Left colon (tissue), 2 donors: ENCODE data around the gene KIF21A. TPM values are rescaled to one million over a fixed set of nuclear protein-coding genes. Genes with fewer than 3 reads are reported as not detected.

Source experiments
- ATAC-seq: fragments of 200-7000 bp; cut with Tn5 transposase; one replicate; pipeline ENCODE4 v1.9.1; 2020; ENCODE audit warnings: mild to moderate bottlenecking, moderate library complexity
- DNase-seq, 2 donors: peaks; one replicate each; pipeline ENCODE4 v3.0.0-alpha.2; 2020
- intact Hi-C, 2 donors: fragments of 100-400 bp; cut with DNase I in 1 of 2; cut with micrococcal nuclease in 1 of 2; formaldehyde crosslinking; loops; one replicate each; pipeline versions ENCODE4 v1.11.2 to v1.14.0; 2022; cut with DNase I, micrococcal nuclease
- total RNA-seq, 2 donors: library from RNA; stranded (reverse); fragmentation: NEBNext Ultra II Directional; extraction: Animal tissue kit (Norgen Biotek cat#: 25700); gene quantifications; one replicate each; pipeline ENCODE4 v1.2.1, GENCODE V29; 2021
- donor health status: DM: no; HTN: no; CAD: no.
- donor health status: DM: yes; HTN: yes; CAD: no.

Gene KIF21A
- total RNA-seq, 2 donors from 2014 or later = 33.5 to 35.0 TPM

DNA sequence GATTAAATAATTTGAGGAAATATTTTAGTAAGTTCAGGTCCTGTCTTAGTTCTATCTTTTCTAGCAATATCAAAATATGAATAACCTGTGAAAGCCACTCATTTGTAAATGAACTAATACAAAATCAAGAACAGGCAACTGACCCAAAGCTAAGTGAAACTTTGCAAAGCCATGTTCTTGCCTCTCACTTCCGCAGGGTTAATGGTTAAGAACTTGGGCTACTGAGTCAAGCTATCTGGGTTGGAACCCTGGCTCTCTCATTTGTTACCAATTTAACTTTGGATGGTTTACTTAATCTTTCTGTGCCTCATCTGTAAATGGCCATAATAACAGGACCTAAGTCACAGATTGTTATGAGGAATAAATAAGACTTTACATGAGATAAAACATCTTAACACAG is 2.8 kb downstream of the KIF21A start:
- no peak for ATAC-seq
- DNase-seq = no peak
- intact Hi-C loops = no loop called here

DNA sequence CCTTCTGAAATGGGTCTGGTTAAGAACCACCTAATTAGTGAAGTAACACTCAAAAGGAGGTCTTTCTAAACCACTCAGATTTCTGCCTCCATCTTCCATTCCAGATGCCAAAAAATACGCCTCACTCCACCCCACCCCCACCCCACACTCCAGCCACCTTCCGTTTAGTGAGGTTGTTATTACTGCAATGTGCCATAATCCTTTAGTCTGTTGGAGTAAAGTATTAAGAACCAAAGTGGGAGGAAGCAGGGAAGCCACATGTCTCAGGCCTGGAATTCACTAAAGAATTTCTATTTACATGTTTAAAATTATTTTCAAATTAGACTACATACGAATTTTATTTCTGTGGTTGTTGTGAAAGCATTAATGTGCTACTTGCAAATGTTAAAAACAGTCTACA is 7.4 kb downstream of the KIF21A start:
- DNase-seq = no peak
- ATAC-seq = no peak
- intact Hi-C loops = no loop called here

DNA sequence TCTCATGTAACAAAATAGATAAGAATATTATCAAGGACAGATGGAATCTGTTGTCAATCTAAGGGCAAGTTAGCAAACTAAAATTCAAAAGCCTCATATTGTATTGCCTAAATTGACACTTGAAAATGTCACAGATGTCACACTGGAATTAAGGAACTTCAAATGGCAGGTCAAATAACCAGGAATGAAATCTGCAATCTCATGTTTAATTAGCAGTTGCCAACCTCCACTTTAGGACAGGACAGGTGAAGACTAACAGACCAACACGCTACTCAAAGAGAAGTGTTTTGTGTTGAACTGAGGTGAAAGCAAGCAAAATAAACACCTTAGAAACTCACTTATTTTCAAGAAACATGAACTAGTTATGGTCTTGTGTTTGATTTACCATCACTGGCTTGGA is 11.1 kb downstream of the KIF21A start:
- DNase-seq = no peak
- intact Hi-C loops = no loop called here
- ATAC-seq = no peak

DNA sequence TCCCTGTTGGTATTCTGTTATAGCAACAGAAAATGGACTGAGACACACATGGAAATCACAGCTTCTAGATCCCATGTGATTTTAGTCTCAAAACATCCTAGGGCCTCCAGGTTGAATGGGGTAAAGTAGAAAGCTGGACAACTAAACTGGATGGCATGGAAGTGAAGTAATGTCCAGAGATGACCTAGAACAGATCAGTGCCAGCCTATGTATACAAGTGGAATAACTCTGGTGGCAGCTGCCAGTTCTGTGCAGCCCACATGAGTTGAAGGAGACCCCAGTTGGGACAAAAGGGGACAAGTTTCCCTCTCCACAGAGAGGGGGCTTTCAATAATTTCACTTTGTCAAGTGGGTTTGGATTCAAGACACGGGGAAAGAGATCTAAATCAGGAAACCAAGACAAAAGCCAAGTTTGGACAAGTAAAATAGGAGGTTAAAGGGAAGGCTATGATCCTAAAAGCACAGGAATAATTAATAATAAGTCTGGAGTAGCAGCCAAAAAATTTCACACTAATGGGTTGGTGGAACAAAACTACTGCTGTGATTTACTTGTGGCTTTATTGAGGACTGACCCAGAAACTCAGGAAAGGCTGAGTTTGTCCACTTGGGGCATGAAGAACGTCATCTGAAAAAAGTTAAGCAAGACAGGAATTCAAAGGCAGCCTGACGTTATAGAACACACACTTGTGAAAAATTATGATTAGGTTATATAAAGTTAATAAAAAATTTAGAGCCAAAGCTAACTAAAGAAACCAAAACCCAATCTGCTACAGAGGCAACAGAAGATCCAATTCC is 11.7 kb downstream of the KIF21A start:
- ATAC-seq = no peak
- DNase-seq = no peak

DNA sequence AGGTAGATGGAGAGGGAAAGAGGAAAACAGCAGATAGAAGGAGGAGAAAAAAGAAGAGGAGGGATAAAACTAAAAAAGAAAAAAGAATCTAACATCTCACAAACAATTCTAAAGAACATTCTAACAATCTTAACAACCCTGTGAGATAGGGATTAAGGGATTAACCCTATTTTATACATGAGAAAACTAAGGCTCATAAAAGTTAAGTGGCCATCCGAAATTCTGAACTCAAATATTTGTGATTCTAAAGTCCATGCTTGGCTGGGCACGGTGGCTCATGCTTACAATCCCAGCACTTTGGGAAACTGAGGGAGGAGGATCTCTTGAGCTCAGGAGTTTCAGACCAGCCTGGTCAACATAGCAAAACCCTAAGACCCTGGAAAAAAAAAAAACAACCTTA is 13.1 kb downstream of the KIF21A start:
- DNase-seq (no peak), ATAC-seq (peak; percentile 44)
- intact Hi-C loops = no loop called here

More for the DNA sequence above, 11.7 kb downstream of the KIF21A start:
- intact Hi-C loops = no loop called here

DNA sequence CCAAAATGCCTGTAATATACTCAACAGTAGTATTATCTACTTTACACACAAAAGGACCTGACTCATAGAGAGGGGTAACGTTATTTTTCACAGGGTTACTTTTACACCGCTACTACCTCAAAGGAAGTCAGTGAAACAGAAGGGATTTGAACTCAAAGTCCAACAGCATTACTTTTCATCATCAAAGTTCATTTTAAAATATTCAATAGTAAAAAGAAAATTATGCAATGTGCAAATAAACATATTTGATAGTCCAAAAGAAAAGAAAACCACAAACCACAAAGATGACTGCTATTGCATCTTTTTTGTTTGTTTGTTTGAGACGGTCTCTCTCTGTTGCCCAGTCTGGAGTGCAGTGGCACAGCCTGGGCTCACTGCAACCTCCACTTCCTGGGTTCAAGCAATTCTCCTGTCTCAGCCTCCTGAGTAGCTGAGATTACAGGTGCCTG is 15.5 kb downstream of the KIF21A start:
- no peak for DNase-seq
- ATAC-seq = no peak
- intact Hi-C loops = no loop called here

DNA sequence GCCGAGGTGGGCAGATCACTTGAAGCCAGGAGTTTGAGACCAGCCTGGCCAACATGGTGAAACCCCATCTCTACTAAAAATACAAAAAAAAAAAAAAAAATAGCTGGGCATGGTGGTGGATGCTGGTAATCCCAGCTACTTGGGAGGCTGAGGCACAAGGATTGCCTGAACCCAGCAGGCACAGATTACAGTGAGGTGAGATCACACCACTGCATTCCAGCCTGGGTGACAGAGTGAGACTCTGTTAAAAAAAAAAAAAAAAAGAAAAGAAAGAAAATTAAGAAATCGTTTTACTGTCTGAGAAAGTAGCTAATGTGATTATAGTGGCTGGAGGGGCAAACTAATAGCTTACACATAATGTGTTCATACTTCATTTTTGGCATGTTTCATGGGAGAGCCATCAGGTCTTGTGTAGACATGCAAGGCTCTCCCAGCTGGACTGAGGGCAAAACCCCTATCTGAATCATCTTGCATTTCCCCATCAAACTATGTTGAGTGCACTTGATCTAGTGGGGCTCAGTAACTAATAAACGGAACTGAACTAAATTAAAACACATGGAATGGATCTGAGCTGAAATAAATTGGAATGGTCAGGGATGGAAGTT is 16.2 kb downstream of the KIF21A start:
- DNase-seq = no peak
- intact Hi-C loops = no loop called here
- no peak for ATAC-seq

DNA sequence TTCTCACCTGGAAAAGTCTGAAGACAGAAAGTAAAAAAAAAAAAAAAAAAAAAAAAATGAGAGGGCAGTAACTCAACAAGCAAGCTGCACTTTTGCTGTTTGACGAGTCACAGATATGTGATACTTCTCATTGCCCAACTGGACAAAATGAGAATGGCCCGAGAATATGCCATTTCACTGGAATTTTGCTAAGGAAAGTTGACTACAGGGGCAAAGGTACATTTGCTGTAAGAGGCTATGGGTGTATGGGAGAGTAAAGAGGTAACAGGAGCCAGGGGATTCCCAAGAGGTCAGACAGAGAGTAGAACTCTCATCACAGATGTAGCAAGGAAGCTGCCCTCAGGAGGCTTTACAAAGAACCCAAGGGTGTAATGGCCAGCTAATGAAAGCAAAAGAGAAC is 22.9 kb downstream of the KIF21A start:
- DNase-seq (no peak), ATAC-seq (no peak)
- intact Hi-C loops = no loop called here

DNA sequence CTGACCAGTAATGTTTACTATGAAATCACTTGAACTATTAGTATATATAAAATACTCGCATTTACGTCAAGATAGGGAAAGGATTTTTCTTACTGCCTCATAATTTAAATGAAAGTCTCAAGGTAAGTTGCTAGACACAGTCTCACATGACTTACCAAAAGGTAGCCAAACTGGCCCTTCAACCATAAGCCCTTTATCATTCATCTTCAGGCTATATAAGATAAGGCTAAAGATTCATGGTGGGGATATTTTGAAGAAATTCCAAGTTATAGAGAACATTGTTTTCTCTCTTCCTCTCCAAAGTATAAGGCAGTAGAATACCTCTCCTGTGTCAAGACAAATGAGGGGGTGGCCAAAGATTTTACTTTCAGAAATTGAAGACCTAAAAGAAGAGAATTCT is 23.4 kb downstream of the KIF21A start:
- no peak for DNase-seq
- no peak for ATAC-seq
- intact Hi-C loops = no loop called here

DNA sequence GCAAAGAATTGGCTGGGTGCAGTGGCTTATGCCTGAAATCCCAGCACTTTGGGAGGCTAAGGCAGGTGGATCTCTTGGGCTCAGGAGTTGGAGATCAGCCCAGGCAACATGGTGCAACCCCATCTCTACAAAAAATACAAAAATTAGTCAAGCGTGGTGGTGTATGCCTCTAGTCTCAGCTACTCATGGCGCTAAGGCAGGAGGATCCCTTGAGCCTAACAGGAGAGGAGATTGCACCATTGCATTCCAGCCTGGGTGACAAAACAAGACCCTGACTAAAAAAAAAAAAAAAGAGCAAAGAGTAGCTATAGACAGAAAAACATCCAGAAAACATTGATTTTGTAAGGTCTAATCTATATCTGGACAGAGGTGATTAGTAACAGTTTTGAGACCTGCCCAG is 25.0 kb downstream of the KIF21A start:
- ATAC-seq = no peak
- no peak for DNase-seq

DNA sequence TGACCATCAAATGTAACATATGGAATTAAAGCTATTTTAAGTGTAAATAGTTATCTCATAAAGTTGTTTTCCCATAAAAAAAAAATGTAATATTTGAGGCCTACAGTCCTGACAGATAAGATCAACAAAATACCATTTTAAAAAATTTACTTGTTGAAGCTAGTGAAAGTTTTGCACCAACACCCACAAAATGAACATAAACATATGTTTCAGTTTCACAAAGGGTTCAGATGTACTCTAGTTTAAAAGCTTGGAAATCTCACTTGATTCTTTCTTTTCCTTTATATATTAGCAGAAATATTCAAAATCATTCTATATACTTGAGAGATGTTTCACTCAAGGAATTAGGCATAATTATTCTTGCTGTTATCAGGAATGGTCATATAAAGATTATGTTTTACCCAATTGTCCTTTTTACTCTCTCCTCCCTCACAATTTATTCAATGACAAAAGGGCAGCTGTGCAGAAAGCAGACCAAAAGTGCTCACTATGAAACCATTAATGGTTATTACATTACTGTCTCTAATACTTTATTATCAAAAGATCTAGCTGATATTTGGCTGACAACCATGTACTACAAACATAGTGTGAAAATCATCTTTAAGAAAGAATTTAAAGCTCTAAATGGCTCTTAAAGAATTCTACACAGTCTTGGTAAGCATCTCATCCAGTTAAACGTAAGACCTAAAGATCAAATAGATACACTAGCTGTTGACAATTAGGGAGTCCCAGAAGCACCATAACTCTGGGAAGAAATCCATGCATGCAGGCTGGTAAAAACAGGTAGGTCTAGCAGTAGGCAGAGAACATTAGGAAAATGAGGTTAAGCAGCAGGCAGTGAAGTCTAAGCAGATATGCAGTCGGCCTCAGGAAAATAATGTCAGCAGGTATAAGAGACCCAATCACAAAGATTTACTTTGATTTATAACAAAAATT is 28.8 kb downstream of the KIF21A start:
- DNase-seq = no peak
- no peak for ATAC-seq
- intact Hi-C loops = no loop called here

More for the DNA sequence above, 25.0 kb downstream of the KIF21A start:
- intact Hi-C loops = no loop called here

DNA sequence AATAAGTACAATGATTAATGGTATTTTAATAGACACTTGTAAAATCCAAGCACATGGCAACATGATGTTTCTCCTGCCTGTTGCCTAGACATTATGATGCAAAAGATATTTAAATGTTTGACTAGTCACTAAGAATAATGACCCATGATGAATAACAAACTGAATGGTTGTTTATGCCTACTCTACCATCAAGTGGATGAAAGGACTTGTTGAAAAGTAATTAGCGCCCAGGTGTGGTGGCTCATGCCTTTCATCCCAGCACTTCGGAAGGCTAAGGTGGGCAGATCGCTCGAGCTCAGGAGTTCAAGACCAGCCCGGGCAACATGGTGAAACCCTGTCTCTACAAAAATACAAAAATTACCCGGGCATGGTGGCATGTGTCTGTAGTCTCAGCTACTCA is 30.7 kb downstream of the KIF21A start:
- no peak for ATAC-seq
- intact Hi-C loops = no loop called here
- DNase-seq = no peak

DNA sequence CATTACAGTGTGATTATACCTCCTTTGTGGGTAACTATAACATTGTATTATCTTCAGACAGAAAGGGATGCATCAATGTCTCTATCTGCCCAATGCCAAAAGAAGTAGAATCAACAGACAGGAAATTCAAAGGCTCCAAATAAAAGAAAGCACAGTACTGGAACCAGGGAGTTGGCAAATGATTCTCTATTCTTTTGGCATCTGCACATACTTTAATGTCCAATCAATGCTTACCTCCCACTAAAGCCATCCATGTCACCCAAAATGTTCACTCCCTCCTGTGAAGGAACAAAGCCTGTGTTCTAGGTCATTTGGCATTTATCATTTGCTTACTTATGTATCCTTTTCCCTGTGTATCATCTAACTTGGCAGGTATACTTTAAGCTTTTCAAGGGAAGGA is 36.7 kb downstream of the KIF21A start:
- DNase-seq (no peak), ATAC-seq (no peak)
- intact Hi-C loops = no loop called here

DNA sequence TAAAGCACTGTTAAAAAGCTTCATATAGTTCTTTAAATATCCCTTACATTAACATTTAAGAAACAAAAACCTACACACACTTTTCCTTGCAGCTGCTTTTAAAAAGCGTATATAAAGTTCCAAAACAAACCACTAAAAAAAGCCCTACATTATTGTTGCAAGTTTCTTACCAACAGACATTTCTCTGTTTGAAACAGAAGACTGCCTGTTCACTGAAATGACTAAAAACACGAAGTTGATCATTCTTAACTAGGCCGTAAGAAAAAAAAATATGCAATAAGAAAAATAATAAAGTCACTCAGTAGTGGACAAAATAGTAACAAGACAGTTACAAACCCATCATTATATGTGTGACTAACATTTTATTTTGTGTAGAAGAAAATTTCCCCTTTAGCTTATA is 37.3 kb downstream of the KIF21A start:
- DNase-seq (no peak), ATAC-seq (no peak)
- intact Hi-C loops = no loop called here

DNA sequence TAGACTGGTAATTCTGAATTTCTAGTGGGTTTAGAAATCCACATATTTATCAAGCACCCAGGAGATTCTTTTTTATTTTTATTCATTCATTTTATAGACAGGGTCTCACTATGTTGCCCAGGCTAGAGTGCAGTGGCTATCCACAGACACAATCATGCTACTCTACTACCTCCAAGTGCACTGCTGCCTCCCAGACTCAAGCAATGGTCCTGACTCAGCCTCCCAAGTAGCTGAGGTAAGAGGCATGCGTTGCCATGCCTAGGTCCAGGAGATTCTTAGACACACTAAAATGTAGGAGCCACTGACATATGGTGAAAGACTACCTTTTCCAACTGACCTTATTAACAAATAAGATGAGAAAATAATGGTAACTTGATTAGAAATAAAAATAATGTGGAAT is 38.9 kb downstream of the KIF21A start:
- no peak for DNase-seq
- ATAC-seq = no peak
- intact Hi-C loops = no loop called here

DNA sequence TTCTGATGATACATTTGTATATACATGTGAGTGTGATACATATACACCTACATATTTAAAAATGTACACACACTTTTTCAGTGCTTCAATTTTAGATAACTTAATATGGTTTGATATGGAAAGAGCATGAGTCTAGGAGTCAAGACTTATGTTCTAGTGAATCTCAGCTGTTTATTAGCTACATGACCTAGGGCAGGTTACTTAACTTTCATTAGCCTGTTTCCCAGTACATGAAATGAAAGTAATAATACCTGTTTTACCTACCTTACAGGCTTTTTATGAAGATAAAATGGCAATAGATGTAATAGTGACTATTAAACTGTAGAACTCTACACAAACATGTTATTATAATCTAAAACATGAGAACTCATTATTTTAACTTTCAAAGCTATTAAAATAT is 39.5 kb downstream of the KIF21A start:
- intact Hi-C loops = no loop called here
- DNase-seq (no peak), ATAC-seq (no peak)

DNA sequence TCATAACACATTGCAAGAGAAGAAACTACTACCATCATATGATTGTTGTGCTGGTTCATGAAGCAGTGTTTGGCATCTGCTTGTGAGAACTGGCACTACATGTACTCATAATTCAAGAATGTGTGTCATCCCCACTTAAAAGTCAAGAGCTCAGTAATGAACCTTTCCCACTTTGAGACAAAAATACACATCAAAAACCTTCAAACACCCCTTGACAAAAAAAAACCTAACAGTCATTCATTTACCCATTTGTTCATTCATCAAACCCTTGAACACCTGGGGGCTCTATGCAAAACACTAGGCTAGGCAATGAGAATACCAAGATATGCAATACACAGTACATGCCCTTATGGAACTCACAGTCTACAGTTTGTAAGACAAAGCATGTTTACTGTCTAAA is 40.0 kb downstream of the KIF21A start:
- ATAC-seq (no peak), DNase-seq (no peak)
- intact Hi-C loops = no loop called here

DNA sequence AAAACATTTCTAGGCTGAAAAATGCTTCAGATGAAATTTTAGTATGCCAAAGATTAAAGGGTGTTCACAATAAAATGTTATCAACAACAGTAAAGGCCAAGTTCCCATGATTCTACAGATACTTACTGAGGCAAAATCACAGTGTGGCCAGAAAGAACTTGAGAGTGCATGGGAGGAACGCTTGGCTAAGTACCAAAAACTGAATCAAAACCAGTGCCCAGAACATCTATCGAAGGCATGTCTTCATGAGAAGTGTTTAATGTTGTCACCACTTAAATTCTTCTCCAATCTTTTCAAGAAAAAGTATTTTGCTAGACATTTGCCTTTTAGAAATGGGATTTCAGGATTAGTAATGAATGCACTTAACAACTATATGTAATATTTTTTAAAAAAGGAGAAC is 41.5 kb downstream of the KIF21A start:
- DNase-seq (no peak), ATAC-seq (no peak)
- intact Hi-C loops = no loop called here

DNA sequence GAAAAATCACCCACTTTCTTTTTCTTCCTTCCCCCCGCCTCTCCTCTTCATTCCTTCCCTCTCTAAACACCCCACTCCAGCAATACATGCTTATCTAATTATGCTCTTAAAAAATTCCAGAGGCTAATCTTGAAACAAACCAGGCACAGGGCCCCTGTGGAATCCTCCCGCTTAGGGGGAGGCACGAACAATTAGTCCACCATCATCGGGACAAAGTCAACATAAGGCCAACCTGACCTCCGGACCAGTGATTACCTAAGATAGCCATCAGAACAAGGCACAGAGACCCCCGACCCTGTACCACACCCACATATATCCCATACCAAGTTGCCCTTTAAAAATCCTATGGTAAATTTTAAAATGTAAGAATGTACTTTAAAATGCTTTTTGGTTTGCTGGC is 47.1 kb downstream of the KIF21A start:
- ATAC-seq (no peak), DNase-seq (no peak)
- intact Hi-C loops = no loop called here

DNA sequence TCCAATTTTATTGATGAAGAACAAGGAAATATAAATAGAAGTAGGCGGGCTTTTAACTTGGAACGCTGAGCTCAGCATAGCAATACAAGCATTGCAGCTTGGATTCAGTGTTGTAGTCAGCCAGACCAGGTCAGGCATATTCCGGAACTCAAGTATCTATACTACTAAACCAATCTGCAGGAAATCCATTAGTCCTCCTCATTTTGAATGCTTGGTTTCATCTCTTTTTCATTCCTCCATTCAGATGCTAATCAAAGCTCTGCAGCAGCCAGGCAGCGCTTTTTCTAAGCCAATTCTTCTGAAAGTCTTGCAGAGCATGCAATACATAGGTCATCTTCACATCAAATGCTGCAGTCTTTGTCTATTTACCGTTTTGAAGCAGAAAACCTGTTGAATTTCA is 49.0 kb downstream of the KIF21A start:
- DNase-seq = no peak
- intact Hi-C loops = no loop called here
- no peak for ATAC-seq
